ENCODE results near the gene IQCN.

DNA sequence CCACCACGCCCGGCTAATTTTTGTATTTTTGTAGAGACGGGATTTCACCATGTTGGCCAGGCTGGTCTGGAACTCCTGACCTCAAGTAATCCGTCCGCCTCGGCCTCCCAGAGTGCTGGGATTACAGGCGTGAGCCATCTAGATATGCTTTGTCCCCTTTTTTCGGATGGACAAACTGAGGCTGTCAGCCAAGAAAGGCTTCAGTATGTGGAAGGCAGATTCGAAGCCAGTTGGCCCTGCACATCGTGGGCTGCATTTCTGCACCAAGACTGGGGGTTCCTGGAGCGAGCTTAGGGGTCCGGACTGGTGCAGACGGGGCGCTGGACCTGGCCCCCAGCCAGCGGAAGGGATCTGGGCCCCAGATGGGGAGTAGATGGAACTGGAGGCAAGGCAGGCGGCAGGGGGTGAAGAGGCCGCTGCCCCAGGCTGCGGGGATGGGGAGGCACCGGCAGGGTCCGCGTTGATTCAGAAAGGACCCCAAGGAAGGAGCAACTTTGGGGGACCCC, 16.8 kb upstream of the IQCN start:
- TF ChIP-seq, protein P1, sequence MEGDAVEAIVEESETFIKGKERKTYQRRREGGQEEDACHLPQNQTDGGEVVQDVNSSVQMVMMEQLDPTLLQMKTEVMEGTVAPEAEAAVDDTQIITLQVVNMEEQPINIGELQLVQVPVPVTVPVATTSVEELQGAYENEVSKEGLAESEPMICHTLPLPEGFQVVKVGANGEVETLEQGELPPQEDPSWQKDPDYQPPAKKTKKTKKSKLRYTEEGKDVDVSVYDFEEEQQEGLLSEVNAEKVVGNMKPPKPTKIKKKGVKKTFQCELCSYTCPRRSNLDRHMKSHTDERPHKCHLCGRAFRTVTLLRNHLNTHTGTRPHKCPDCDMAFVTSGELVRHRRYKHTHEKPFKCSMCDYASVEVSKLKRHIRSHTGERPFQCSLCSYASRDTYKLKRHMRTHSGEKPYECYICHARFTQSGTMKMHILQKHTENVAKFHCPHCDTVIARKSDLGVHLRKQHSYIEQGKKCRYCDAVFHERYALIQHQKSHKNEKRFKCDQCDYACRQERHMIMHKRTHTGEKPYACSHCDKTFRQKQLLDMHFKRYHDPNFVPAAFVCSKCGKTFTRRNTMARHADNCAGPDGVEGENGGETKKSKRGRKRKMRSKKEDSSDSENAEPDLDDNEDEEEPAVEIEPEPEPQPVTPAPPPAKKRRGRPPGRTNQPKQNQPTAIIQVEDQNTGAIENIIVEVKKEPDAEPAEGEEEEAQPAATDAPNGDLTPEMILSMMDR (conservative IDR thresholded peaks at IDR 0.05; ENCODE audit: low read depth in 2 of 2) = no peak
- TF ChIP-seq EZH2phosphoT487 (IDR thresholded peaks at IDR 0.05; ENCODE audit: unreplicated experiment) (no peak), EZH2 (IDR thresholded peaks at IDR 0.05; ENCODE audit: low read depth, unreplicated experiment) (no peak), JUNB (IDR thresholded peaks at IDR 0.05; ENCODE audit: unreplicated experiment) (no peak), POLR2AphosphoS5 (IDR thresholded peaks at IDR 0.05; ENCODE audit: low read depth) (no peak), ZNF114 (CRISPR knock-in tag; IDR thresholded peaks at IDR 0.05) (no peak), STAT1 (IDR thresholded peaks at IDR 0.05; ENCODE audit: unreplicated experiment) (no peak), CREB1 (CRISPR knock-in tag; IDR thresholded peaks at IDR 0.05; ENCODE audit: low read depth) (no peak), ZNF331 (CRISPR knock-in tag; IDR thresholded peaks at IDR 0.05; ENCODE audit: low read depth) (no peak)
- TF ChIP-seq, protein P2, sequence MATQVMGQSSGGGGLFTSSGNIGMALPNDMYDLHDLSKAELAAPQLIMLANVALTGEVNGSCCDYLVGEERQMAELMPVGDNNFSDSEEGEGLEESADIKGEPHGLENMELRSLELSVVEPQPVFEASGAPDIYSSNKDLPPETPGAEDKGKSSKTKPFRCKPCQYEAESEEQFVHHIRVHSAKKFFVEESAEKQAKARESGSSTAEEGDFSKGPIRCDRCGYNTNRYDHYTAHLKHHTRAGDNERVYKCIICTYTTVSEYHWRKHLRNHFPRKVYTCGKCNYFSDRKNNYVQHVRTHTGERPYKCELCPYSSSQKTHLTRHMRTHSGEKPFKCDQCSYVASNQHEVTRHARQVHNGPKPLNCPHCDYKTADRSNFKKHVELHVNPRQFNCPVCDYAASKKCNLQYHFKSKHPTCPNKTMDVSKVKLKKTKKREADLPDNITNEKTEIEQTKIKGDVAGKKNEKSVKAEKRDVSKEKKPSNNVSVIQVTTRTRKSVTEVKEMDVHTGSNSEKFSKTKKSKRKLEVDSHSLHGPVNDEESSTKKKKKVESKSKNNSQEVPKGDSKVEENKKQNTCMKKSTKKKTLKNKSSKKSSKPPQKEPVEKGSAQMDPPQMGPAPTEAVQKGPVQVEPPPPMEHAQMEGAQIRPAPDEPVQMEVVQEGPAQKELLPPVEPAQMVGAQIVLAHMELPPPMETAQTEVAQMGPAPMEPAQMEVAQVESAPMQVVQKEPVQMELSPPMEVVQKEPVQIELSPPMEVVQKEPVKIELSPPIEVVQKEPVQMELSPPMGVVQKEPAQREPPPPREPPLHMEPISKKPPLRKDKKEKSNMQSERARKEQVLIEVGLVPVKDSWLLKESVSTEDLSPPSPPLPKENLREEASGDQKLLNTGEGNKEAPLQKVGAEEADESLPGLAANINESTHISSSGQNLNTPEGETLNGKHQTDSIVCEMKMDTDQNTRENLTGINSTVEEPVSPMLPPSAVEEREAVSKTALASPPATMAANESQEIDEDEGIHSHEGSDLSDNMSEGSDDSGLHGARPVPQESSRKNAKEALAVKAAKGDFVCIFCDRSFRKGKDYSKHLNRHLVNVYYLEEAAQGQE (IDR thresholded peaks at IDR 0.05; ENCODE audit: unreplicated experiment) = no peak
- TF ChIP-seq, protein P3, sequence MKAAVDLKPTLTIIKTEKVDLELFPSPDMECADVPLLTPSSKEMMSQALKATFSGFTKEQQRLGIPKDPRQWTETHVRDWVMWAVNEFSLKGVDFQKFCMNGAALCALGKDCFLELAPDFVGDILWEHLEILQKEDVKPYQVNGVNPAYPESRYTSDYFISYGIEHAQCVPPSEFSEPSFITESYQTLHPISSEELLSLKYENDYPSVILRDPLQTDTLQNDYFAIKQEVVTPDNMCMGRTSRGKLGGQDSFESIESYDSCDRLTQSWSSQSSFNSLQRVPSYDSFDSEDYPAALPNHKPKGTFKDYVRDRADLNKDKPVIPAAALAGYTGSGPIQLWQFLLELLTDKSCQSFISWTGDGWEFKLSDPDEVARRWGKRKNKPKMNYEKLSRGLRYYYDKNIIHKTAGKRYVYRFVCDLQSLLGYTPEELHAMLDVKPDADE (IDR thresholded peaks at IDR 0.05) = no peak
